MG63 (cell line): ENCODE results near the gene THSD4. TPM values are rescaled to one million over a fixed set of nuclear protein-coding genes. Genes with fewer than 3 reads are reported as not detected.

Experiments
- DNase-seq: peaks from one replicate; pipeline ENCODE4 v3.0.0-alpha.2; 2020
- H3K27me3 ChIP-seq: fragments of 250-450 bp; sonication (Bioruptor Pico); 2 replicates; pipeline ENCODE4 v1.5.1; 2020; ENCODE audit warnings: mild to moderate bottlenecking, moderate library complexity
- H3K36me3 ChIP-seq: fragments of 250-450 bp; sonication (Bioruptor Pico); 2 replicates; pipeline ENCODE4 v1.5.1; 2020; ENCODE audit warnings: mild to moderate bottlenecking, moderate library complexity
- H3K4me3 ChIP-seq: fragments of 250-450 bp; sonication (Bioruptor Pico); 2 replicates; pipeline ENCODE4 v1.5.1; 2020; ENCODE audit warnings: mild to moderate bottlenecking, moderate library complexity
- H3K9me3 ChIP-seq: fragments of 250-450 bp; sonication (Bioruptor Pico); 2 replicates; pipeline ENCODE4 v1.5.1; 2020; ENCODE audit warnings: mild to moderate bottlenecking, moderate library complexity
- total RNA-seq: library from RNA; depleted of rRNA; stranded (reverse); fragments of >200 nt; shearing (Covaris generic); gene quantifications from 2 replicates; pipeline ENCODE4 v1.2.3, GENCODE V29; 2014; ENCODE audit warnings: low replicate concordance

The THSD4 gene
- total RNA-seq, 1 experiment from 2014 or later = 10.2 TPM

DNA sequence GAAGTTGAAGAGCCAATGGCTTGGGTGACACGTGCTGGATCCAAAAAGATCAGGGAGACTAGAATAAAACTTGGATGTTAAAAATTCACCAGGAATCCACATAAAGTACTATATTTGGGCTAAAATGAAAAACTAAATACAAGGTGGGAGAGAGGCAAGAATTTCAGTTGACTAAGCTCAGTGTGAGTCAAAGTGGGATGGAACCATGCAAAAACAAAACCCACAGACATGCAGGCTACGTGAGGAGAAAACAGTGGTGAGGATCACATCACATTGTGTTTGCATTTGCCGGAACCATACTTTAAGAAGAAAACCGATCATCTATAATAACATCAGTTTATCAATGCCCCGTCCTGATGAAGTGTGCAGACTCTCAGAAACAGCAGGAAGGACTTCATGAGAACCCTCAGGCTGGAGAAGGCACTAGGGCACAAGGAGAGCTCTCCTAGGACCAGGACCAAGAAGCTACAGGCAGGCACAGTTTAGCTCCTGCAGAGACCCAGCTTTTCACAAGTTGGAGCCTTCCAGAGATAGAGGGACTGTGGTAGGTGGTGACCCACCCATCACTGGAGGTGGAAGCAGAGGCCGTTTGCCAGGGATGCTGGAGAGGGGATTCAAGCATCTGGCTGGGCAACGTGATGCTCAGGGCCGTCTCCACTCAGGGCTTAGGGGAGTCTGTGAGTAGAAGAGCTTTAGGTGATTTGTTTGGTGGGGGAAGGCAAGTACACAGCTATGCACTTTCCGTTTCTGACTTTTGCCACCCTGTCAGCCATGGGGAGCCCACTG lies 666.1 kb downstream of the THSD4 start:
- no peak for DNase-seq
- Histone ChIP-seq H3K9me3 (no peaks in the 10 kb centered on the region), H3K27me3 (no peaks in the 10 kb centered on the region), H3K4me3 (no peak overlapping the region), H3K36me3 (no peaks in the 10 kb centered on the region; the same call in 1 of the 2 replicates)

DNA sequence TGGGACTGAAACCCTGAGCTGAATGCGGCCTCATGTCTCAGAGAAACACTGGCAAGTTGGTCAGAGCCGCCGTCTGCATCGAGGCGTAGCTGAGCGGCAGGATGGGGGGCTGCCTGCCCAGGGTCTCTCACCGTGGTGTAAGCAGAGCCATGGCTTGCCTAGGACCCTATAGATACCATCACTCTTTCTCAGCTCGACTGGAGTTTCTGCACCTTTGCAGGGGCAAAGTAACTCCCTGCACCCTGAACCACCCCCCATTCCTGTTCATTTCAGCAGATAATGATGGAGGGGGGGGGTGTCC lies 666.6 kb downstream of the THSD4 start:
- DNase-seq = no peak

DNA sequence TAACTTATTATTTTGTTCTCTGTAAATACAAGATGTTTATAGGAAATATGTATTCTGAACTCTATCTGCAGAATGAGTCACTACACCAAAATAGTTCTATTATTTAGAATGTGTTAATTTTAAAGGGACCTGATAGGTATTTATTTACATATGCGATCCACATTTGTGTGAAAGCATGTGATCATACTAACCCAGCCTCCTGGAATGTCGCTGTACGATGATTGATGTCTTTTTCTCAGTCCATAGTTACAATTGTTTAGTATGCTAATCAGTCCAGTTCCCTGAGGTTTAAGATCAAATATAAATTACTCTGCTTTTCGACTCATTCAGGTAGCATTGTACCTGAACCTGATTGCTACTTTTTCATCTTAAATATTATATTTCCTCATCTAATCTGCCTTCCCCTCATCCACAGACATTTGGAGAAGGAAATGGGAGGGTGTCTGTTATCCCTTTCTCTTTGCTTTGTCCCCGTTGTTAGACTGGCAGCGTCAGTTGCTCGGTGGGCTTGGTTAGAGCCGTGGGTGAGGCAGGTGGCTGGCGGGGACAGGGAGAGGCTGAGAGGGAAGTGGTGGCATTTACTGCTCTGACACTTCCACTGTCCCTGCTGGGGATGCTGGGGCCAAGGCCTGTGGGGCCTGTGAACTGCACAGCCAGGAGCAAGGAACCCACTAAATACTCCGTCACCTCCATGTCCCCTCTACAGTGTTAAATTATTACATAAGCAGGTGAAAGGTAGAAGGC lies 667.3 kb downstream of the THSD4 start:
- DNase-seq = no peak
- no peaks in the 10 kb centered on the region for H3K27me3 ChIP-seq
- no peaks in the 10 kb centered on the region; the same call in 1 of the 2 replicates for H3K36me3 ChIP-seq
- no peak overlapping the region for H3K4me3 ChIP-seq
- no peaks in the 10 kb centered on the region for H3K9me3 ChIP-seq

More for the DNA sequence above, 666.6 kb downstream of the THSD4 start:
- H3K27me3 ChIP-seq = no peaks in the 10 kb centered on the region
- H3K36me3 ChIP-seq = no peaks in the 10 kb centered on the region; the same call in 1 of the 2 replicates
- H3K4me3 ChIP-seq = no peak overlapping the region
- no peaks in the 10 kb centered on the region for H3K9me3 ChIP-seq

DNA sequence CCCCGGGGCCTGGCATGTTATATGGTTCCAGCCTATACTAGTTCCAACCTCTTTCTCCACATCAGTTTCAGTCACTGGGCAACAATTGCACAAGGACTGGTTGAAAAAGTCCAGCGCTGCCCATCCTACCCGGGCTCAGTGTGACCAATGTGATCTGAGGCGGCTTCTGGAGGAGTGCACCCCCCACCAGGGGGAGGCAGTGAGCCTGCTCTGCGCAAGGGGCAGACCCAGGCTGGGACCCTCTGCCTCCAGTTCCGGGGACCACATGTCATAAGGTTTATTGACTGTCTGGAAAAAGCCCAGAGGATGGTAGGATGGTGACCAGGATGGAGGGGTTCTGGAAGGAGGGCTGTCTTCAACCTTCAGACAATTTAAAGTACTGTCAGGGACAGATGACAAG lies 669.4 kb downstream of the THSD4 start:
- no peaks in the 10 kb centered on the region for H3K27me3 ChIP-seq
- no peaks in the 10 kb centered on the region for H3K36me3 ChIP-seq
- no peaks in the 10 kb centered on the region for H3K9me3 ChIP-seq
- no peak overlapping the region for H3K4me3 ChIP-seq
- no peak for DNase-seq

DNA sequence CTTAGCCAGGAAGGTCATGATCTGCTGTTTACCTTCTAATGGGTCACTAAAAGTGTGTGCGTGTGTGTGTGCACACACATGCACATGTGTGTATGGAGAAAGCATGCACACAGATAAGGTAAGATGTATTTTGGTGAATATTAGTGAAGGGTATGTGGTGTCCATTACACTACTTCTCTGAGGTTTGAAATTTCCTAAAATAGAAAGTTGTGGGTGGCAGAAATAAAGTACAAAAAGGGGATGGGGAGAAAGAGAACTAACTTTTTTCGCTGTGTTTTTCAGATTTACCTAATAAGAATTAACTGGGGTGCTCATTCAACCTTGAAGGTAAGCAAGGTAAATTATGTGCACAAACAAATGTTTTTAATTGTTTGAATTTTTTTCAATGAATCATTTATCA lies 670.7 kb downstream of the THSD4 start:
- Histone ChIP-seq H3K9me3 (no peaks in the 10 kb centered on the region), H3K27me3 (no peaks in the 10 kb centered on the region), H3K36me3 (no peaks in the 10 kb centered on the region), H3K4me3 (no peak overlapping the region)
- DNase-seq = no peak

DNA sequence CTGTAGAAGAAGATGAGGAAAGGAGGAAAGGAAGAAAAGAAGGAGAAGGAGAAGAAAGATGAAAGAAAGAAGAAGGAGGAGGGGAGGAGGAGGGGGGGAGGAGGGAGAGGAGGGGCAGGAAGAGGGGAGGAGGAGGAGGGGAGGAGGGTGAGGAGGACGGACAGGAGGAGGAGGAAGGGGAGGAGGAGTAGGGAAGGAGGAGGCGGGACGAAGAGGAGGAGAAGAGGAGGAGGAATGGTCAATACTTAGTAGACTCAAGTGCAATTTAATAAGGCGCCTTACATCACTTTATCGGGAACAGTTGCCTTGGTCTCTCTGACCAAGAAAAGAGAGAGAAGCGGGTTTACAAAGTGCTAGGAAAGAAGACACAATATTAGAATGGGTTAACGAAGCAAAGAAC lies 671.4 kb downstream of the THSD4 start:
- H3K9me3 ChIP-seq = no peaks in the 10 kb centered on the region
- H3K4me3 ChIP-seq = no peak overlapping the region
- DNase-seq = no peak
- no peaks in the 10 kb centered on the region for H3K27me3 ChIP-seq
- H3K36me3 ChIP-seq = no peaks in the 10 kb centered on the region

DNA sequence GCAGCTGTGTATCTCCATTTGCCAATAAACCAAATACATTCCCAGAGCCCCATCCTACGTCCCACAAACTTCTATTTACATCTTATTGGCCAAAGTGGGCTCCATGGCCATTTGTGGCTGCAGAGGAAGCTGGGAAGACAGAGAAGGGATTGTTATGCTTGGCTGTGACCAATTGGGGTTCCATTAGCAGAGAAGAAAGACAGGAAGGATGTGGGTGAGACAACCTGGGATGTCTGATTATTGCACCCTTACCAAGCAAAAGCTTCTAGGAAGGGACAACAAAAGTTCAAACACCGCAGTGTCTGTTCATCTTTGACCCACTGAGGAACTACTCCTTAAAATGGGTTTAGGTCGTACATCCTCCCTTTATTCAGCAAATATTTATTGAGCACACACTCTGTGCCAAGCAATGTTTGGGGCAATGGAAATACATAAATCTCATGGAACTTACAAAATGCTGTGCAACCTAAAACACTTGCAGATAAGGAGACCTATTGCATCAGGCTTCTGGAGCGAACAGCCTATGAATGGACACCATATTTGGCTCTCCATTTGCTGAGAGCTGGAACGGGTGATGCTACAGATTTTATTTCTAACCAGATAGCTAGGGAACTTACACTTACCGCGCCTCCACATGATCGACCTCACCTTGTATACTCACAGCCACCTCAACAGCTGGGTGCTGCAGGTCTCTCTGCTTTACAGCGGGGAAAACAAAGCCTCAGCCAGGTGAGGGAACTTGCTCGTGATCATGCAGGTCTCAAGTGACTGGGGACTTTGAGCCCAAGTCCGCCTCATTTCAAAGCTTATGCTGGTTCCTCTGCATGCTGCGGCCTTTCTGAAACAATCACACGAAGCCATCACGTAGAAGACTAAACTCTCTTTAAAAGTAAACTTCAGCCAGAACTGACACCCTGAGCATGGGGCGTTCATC lies 673.6 kb downstream of the THSD4 start:
- Histone ChIP-seq H3K27me3 (no peaks in the 10 kb centered on the region), H3K9me3 (no peaks in the 10 kb centered on the region), H3K36me3 (no peaks in the 10 kb centered on the region), H3K4me3 (no peak overlapping the region)
- DNase-seq = no peak

DNA sequence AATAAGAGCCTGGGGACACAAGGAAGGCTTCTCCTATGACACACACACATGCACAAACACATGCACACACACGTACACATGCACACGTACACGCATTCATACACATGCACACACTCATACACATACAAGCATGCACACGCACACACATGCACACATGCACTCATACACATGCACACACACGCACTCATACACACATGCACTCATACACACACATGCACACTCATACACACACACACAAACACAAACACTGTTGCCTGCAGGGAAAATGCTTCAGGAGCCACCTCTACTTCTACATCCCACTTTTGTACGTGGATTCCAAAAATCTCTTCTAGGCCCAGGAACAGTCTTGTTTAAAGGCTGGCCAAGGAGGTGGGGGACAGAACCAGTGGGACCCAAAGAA lies 674.3 kb downstream of the THSD4 start:
- Histone ChIP-seq H3K27me3 (no peaks in the 10 kb centered on the region), H3K9me3 (no peaks in the 10 kb centered on the region), H3K36me3 (no peaks in the 10 kb centered on the region), H3K4me3 (no peak overlapping the region)
- no peak for DNase-seq

DNA sequence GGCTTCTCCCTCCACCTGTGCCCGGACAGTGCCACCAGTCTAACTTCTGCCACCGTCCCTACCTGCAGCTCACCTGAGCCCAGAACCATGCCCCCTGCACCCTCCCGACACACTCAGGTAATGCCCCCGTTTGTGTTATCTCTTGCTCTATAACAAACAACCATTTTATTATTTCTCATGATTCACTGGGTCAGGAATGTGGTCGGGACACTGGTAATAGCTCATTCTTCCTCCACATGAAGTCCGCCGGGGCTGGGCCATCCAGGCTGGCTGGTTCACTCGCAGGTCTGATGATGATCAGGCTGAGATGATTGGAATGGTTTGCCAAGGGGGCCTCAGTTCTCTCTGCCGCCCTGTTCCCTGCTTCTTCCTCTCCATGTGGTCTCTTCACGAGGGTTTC lies 674.8 kb downstream of the THSD4 start:
- no peak for DNase-seq

DNA sequence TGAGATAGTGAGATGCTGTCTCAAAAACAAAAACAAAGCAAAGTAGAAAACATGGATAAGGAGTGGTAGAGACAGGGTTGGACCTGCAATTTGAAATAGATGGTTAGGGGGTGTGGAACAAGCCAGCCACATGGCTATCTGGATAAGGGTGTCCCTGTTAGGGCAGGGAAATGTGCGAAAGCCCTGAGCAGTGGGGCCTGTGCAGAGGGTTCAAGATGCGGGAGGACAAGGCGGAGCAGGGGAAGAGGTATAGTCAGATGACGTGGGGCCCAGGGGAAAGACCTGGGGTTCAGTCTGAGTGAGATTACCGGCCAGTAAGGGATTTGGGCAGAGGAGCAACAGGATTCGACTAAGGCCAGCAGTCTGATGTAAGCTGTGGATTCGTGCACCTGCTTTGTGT lies 676.7 kb downstream of the THSD4 start:
- DNase-seq = no peak
- Histone ChIP-seq H3K27me3 (no peaks in the 10 kb centered on the region), H3K4me3 (no peak overlapping the region), H3K36me3 (no peaks in the 10 kb centered on the region), H3K9me3 (no peaks in the 10 kb centered on the region)

More for the DNA sequence above, 674.8 kb downstream of the THSD4 start:
- Histone ChIP-seq H3K27me3 (no peaks in the 10 kb centered on the region), H3K36me3 (no peaks in the 10 kb centered on the region), H3K9me3 (no peaks in the 10 kb centered on the region), H3K4me3 (no peak overlapping the region)

DNA sequence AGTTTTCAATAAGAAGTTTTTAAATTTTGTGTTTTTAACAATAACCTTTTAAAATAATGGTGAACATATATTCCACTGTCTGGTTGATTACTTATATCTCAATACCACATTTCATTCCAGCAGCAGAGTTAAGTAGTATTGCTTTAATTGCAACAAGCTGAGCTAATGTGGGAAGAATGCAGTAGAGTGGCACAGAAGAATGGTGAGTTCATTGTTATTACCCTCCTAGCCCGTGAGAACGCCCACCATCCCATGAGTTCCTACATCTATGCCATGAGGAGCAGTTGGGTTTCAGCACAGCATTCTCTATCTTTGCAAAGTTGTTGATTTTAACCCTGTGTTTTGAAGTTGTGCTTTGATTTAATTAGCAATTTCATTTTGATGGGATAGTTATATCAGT lies 677.2 kb downstream of the THSD4 start:
- H3K27me3 ChIP-seq = no peaks in the 10 kb centered on the region
- H3K36me3 ChIP-seq = no peaks in the 10 kb centered on the region
- peak; percentile 34 for DNase-seq
- H3K4me3 ChIP-seq = no peak overlapping the region
- H3K9me3 ChIP-seq = no peaks in the 10 kb centered on the region

DNA sequence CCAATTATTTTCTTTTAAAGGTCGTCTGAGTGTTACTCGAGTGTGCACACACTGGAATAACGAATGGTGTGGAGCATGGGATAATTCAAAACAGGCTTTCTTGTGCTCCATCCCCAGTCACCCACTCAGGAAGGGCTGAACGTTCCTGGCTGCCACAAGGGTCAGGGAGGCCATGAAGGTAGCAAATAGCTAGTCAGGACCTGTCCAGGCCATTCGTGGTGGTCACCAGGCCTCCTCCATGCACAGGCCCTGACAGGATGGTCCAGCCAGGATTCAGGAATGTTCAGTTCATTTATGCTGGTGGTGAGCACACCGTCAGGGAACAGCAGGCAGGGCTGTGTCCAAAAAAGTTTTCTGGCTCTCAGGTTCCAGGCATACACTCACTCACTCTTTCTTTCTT lies 683.4 kb downstream of the THSD4 start:
- no peaks in the 10 kb centered on the region for H3K9me3 ChIP-seq
- no peaks in the 10 kb centered on the region for H3K27me3 ChIP-seq
- H3K36me3 ChIP-seq = no peaks in the 10 kb centered on the region
- H3K4me3 ChIP-seq = no peak overlapping the region
- DNase-seq = no peak

DNA sequence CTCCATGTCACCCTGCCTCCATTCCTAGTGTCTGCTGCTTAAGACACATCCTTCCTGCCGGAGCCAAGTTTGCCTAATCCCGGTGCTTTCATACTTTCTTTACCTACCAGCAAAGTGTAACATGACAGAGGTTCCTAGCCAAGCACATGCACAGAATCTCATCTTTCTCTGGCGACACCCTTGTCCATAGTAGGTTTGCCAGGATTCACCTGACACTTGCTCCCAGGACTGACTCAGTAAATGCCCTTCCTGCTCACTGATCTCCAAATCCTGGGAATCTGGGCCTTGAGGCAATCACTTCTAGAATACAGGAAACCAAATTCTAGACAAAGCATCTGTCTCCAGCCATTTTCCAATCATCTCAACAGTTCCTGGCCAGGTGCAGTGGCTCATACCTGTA lies 684.9 kb downstream of the THSD4 start:
- Histone ChIP-seq H3K4me3 (no peak overlapping the region), H3K36me3 (no peaks in the 10 kb centered on the region), H3K27me3 (no peaks in the 10 kb centered on the region), H3K9me3 (no peaks in the 10 kb centered on the region)
- no peak for DNase-seq

DNA sequence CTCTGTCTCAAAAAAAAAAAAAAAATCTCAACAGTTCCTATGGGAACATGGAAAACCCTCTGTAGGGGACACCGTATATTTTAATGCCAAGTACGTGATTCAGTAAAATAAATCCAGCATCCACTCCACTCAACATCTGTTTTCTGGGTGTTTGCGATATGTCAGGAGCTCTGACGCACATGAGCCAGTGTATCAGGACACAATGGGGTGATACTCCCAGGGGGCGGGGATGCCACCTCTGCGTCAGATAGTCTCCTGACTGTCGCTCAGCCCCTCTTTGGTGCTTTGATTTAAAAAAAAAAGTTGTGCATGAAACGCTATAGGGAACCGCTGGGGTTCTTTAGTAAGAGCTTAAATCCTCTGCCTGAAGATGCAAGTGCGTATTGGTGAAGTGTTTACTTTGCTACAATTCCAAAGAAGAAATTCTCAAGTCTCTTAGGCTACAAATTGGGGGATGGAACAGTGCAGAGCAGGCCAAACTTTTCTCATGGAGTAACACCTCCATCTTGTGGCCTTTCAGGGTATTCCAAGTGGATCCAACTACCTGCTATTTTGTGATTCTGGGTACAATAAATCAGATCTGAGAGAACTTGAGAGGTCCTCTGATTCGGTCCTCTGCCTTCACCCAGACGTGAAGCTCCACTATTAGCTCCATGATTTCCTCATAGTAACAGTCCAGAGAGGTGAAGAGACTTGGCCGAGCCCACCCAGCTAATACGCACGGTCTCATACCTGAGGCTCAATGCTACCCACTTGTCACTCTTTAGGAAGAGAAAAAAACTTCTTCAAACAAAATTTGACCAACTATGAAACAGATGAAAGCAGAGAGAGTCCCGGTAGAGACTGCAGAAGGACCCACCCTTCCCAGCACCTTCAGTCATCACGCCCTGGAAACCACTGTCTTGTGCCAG lies 685.8 kb downstream of the THSD4 start:
- Histone ChIP-seq H3K4me3 (no peak overlapping the region), H3K9me3 (no peaks in the 10 kb centered on the region), H3K27me3 (no peaks in the 10 kb centered on the region), H3K36me3 (no peaks in the 10 kb centered on the region)
- DNase-seq = no peak

DNA sequence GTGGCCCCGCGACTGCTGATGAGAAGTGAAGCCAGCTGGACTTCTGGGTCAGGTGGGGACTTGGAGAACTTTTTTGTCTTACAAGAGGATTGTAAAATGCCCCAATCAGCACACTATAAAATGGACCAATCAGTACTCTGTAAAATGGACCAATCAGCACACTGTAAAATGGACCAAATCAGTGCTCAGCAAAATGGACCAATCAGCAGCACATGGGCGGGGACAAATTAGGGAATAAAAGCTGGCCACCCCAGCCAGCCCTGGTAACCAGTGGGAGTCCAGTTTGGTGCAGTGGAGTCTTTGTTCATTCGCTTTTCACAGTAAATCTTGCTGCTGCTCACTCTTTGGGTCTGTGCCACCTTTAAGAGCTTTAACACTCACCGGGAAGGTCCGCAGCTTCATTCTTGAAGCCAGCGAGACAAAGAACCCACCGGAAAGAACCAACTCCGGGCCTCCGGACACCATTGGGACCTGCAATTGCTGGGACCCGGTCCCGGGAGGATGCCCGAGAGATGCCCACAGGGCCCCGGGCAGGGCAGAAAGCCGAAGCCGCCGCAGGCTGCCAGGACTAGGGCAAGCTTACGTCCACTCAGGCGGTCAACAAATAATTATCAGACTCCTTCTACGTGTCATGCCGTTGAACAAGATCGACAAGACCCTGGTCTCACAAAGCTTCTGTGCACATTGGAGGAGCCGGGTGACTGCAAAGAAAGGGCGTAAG lies 686.8 kb downstream of the THSD4 start:
- Histone ChIP-seq H3K9me3 (no peaks in the 10 kb centered on the region), H3K4me3 (no peak overlapping the region)
- no peak for DNase-seq

DNA sequence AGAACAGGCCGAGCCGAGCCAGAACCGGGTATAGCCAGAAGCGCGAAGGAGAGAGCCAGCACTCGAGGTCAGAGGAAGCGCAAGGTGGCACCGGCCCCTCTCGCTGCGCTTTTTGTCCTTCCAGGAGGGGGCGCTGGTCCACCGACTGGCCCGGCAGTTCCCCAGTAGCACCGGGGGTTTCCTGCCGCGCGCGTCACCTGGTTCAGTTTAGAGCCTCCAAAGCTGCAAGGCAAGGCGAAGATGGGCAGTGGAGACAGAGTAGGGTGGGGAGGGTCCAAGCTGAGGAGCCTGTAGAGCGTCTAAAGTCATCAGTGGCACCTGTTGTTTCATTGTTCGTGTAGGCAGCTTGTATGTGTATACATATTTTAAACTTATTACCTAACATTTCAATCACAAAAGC lies 687.5 kb downstream of the THSD4 start:
- no peaks in the 10 kb centered on the region for H3K27me3 ChIP-seq
- no peak overlapping the region for H3K4me3 ChIP-seq
- DNase-seq = peak; percentile 19
- no peaks in the 10 kb centered on the region for H3K36me3 ChIP-seq
- no peaks in the 10 kb centered on the region for H3K9me3 ChIP-seq

More for the DNA sequence above, 686.8 kb downstream of the THSD4 start:
- no peaks in the 10 kb centered on the region for H3K36me3 ChIP-seq
- H3K27me3 ChIP-seq = no peaks in the 10 kb centered on the region
